IMR-90 (cell line): Measurements from ENCODE around the gene PRELID3B. TPM values are rescaled to one million over a fixed set of nuclear protein-coding genes. Genes with fewer than 3 reads are reported as not detected.

ENCODE experiments used
- ATAC-seq: fragments of 200-7000 bp; cut with Tn5 transposase; 2 replicates; pipeline ENCODE4 v1.9.1; 2020; ENCODE audit warnings: low read depth, mild to moderate bottlenecking, moderate library complexity
- BruUV-seq: library from RNA; stranded (reverse); fragments of 400-500 nt; replicated peaks from 2 replicates; lab custom pipeline; 2021; lab: Mats Ljungman, UMichigan
- CTCF ChIA-PET: fragments of 300-600 bp; formaldehyde crosslinking; extraction: SDS; loops from one replicate; lab custom pipeline; 2021; ENCODE audit warnings: antibody characterized with exemption; lab: Yijun Ruan, JAX
- POLR2A ChIA-PET: fragments of 300-600 bp; sonication (Branson Sonifier 250); formaldehyde crosslinking; loops from one replicate; lab custom pipeline; 2022; ENCODE audit warnings: antibody characterized with exemption; ENCODE audit not compliant: unreplicated experiment; lab: Charles Lee
- DNase-seq: peaks from one replicate; pipeline ENCODE4 v3.0.0; 2013
- H2AFZ ChIP-seq: replicated peaks from 2 replicates; pipeline ENCODE3; 2013; ENCODE audit warnings: low read length, mild to moderate bottlenecking; ENCODE audit not compliant: poor library complexity
- H2AK5ac ChIP-seq: 2 replicates; pipeline ENCODE4 v1.6.1; 2013; ENCODE audit warnings: low read depth, low read length, inconsistent platforms
- H2AK9ac ChIP-seq: replicated peaks from 2 replicates; pipeline ENCODE3; 2013; ENCODE audit warnings: mild to moderate bottlenecking, low read depth, low read length, moderate library complexity; ENCODE audit not compliant: poor library complexity
- H2BK120ac ChIP-seq: 2 replicates; pipeline ENCODE4 v1.6.1; 2013; ENCODE audit warnings: low read depth, low read length, inconsistent platforms
- H2BK15ac ChIP-seq: 3 replicates; pipeline ENCODE4 v1.6.1; 2013; ENCODE audit warnings: low read depth, low read length, inconsistent platforms
- H2BK20ac ChIP-seq: 2 replicates; pipeline ENCODE4 v1.6.1; 2013; ENCODE audit warnings: low read depth, mild to moderate bottlenecking, inconsistent platforms, low read length, moderate library complexity
- H2BK5ac ChIP-seq: 2 replicates; pipeline ENCODE4 v1.6.1; 2013; ENCODE audit warnings: mild to moderate bottlenecking, low read depth, low read length, inconsistent platforms; ENCODE audit not compliant: poor library complexity, severe bottlenecking
- H3K14ac ChIP-seq: replicated peaks from 2 replicates; pipeline ENCODE4 v1.6.1; 2013; ENCODE audit warnings: low read depth, low read length, inconsistent platforms
- H3K18ac ChIP-seq: 2 replicates; pipeline ENCODE4 v1.6.1; 2013; ENCODE audit warnings: low read depth, low read length, control low read depth
- H3K23ac ChIP-seq: 2 replicates; pipeline ENCODE4 v1.6.1; 2013; ENCODE audit warnings: low read depth, low read length, inconsistent platforms
- H3K27ac ChIP-seq: 2 replicates; pipeline ENCODE4 v1.5.1; 2013; ENCODE audit warnings: mild to moderate bottlenecking, control low read depth, low read length; ENCODE audit not compliant: insufficient read depth
- H3K27me3 ChIP-seq: 2 replicates; pipeline ENCODE4 v1.6.1; 2013; ENCODE audit warnings: low read length; ENCODE audit not compliant: control insufficient read depth, insufficient read depth
- H3K36me3 ChIP-seq: 2 replicates; pipeline ENCODE4 v1.6.1; 2013; ENCODE audit warnings: low read length, mixed read lengths; ENCODE audit not compliant: control insufficient read depth, insufficient read depth
- H3K4ac ChIP-seq: 2 replicates; pipeline ENCODE4 v1.6.1; 2013; ENCODE audit warnings: low read depth, low read length, inconsistent platforms
- H3K4me1 ChIP-seq: 2 replicates; pipeline ENCODE4 v1.6.1; 2013; ENCODE audit warnings: low read length, mixed read lengths; ENCODE audit not compliant: control insufficient read depth, insufficient read depth
- H3K4me2 ChIP-seq: 2 replicates; pipeline ENCODE4 v1.6.1; 2013; ENCODE audit warnings: low read depth, mild to moderate bottlenecking, control low read depth, low read length, moderate library complexity
- H3K4me3 ChIP-seq: 2 replicates; pipeline ENCODE4 v1.5.1; 2013; ENCODE audit warnings: low read depth, mild to moderate bottlenecking, control low read depth, low read length, moderate library complexity; ENCODE audit not compliant: insufficient read depth
- H3K56ac ChIP-seq: 2 replicates; pipeline ENCODE4 v1.6.1; 2013; ENCODE audit warnings: low read length, inconsistent platforms; ENCODE audit not compliant: insufficient read depth; ENCODE audit errors: extremely low read depth
- H3K79me1 ChIP-seq, 2 experiments: 2 replicates each; pipeline ENCODE4 v1.6.1; 2013; ENCODE audit warnings: low read length in 2 of 2, inconsistent platforms in 1 of 2, low read depth in 1 of 2
- H3K9ac ChIP-seq: 2 replicates; pipeline ENCODE4 v1.6.1; 2013; ENCODE audit warnings: low read depth, low read length, control low read depth
- H3K9me1 ChIP-seq: 2 replicates; pipeline ENCODE4 v1.6.1; 2013; ENCODE audit warnings: low read length, inconsistent platforms; ENCODE audit not compliant: insufficient read depth
- H3K9me3 ChIP-seq: 2 replicates; pipeline ENCODE4 v1.6.1; 2013; ENCODE audit warnings: low read length; ENCODE audit not compliant: control insufficient read depth, insufficient read depth
- H4K20me1 ChIP-seq: 2 replicates; pipeline ENCODE4 v1.6.1; 2013; ENCODE audit warnings: low read length, inconsistent platforms; ENCODE audit not compliant: insufficient read depth
- H4K5ac ChIP-seq: 2 replicates; pipeline ENCODE4 v1.6.1; 2013; ENCODE audit warnings: mild to moderate bottlenecking, low read depth, low read length, control low read depth
- H4K8ac ChIP-seq, 2 experiments: 2 replicates each; pipeline ENCODE4 v1.6.1; 2013; ENCODE audit warnings: low read depth in 2 of 2, low read length in 2 of 2, control low read depth in 1 of 2, inconsistent platforms in 1 of 2
- H4K91ac ChIP-seq: 2 replicates; pipeline ENCODE4 v1.6.1; 2013; ENCODE audit warnings: low read depth, low read length, inconsistent platforms; ENCODE audit not compliant: insufficient read depth
- BHLHE40 ChIP-seq: fragments of 150-350 bp; IDR thresholded peaks from 2 replicates; pipeline ENCODE4 v1.6.1; 2016; ENCODE audit warnings: mild to moderate bottlenecking, low read depth, low read length
- CEBPB ChIP-seq: IDR thresholded peaks from 2 replicates; pipeline ENCODE4 v1.6.1; 2012; ENCODE audit warnings: low read depth, low read length, improper control_type of control experiment
- CHD1 ChIP-seq: IDR thresholded peaks from 2 replicates; pipeline ENCODE4 v1.6.1; 2012; ENCODE audit warnings: low read depth, low read length, improper control_type of control experiment
- CTCF ChIP-seq: conservative IDR thresholded peaks from 2 replicates; pipeline ENCODE4 v1.5.1; 2012; ENCODE audit warnings: mild to moderate bottlenecking, low read depth, low read length, improper control_type of control experiment
- ELK1 ChIP-seq: fragments of 150-350 bp; IDR thresholded peaks from 2 replicates; pipeline ENCODE4 v1.6.1; 2016; ENCODE audit warnings: low read depth, mild to moderate bottlenecking, low read length, moderate library complexity, borderline replicate concordance
- FOS ChIP-seq: fragments of 150-350 bp; IDR thresholded peaks from 2 replicates; pipeline ENCODE4 v1.6.1; 2016; ENCODE audit warnings: low read depth, low read length
- MAFK ChIP-seq: IDR thresholded peaks from 2 replicates; pipeline ENCODE4 v1.6.1; 2012; ENCODE audit warnings: low read depth, low read length, improper control_type of control experiment
- MAZ ChIP-seq: IDR thresholded peaks from 2 replicates; pipeline ENCODE4 v1.6.1; 2012; ENCODE audit warnings: low read depth, mild to moderate bottlenecking, low read length, improper control_type of control experiment, moderate library complexity, borderline replicate concordance
- MXI1 ChIP-seq: IDR thresholded peaks from 2 replicates; pipeline ENCODE4 v1.6.1; 2012; ENCODE audit warnings: low read depth, mild to moderate bottlenecking, low read length, moderate library complexity, borderline replicate concordance
- NFE2L2 ChIP-seq: fragments of 150-350 bp; IDR thresholded peaks from 2 replicates; pipeline ENCODE4 v1.6.1; 2016; ENCODE audit warnings: low read depth, mild to moderate bottlenecking, low read length
- POLR2A ChIP-seq: IDR thresholded peaks from 2 replicates; pipeline ENCODE4 v1.6.1; 2012; ENCODE audit warnings: mild to moderate bottlenecking, low read depth, low read length
- RAD21 ChIP-seq: IDR thresholded peaks from 2 replicates; pipeline ENCODE4 v1.6.1; 2012; ENCODE audit warnings: low read length, improper control_type of control experiment
- RCOR1 ChIP-seq: IDR thresholded peaks from 2 replicates; pipeline ENCODE4 v1.6.1; 2012; ENCODE audit warnings: mild to moderate bottlenecking, low read length, improper control_type of control experiment; ENCODE audit not compliant: insufficient replicate concordance
- RFX5 ChIP-seq: IDR thresholded peaks from 2 replicates; pipeline ENCODE4 v1.8.0; 2012; ENCODE audit warnings: low read depth, mild to moderate bottlenecking, low read length, moderate library complexity
- SMC3 ChIP-seq: fragments of 150-350 bp; IDR thresholded peaks from 2 replicates; pipeline ENCODE4 v1.6.1; 2016; ENCODE audit warnings: low read depth, mild to moderate bottlenecking, antibody characterized with exemption, low read length, moderate library complexity
- USF2 ChIP-seq: fragments of 150-350 bp; IDR thresholded peaks from 2 replicates; pipeline ENCODE4 v1.6.1; 2017; ENCODE audit warnings: mild to moderate bottlenecking, antibody characterized with exemption, low read length, low read depth
- WGBS, 2 experiments: methylation state at CpG; one replicate each; pipeline versions ENCODE4 v1.1.5 to v1.1.7; 2013; ENCODE audit warnings: missing lambda C conversion rate in 2 of 2; ENCODE audit not compliant: insufficient read length in 1 of 2; ENCODE audit errors: extremely low coverage in 2 of 2; 5-methylcytosine and 5-hydroxymethylcytosine counted together
- dilution Hi-C: fragments of 300-500 bp; cut with HindIII; formaldehyde crosslinking; loops from one replicate; pipeline ENCODE4 v1.14.3; 2018; ENCODE audit warnings: low sequenced_read_pairs; ENCODE audit not compliant: unreplicated experiment
- in situ Hi-C: fragments of 300-500 bp; cut with MboI; formaldehyde crosslinking; loops from 3 replicates; pipeline ENCODE4 v1.14.3; 2019; ENCODE audit warnings: low sequenced_read_pairs, inconsistent platforms, mixed read lengths
- intact Hi-C: fragments of 100-400 bp; cut with micrococcal nuclease; formaldehyde crosslinking; loops from 2 replicates; pipeline ENCODE4 v1.10.0; 2022
- polyA plus RNA-seq, 3 experiments: library from polyadenylated mRNA; depleted of rRNA; stranded (reverse); fragments of >200 nt; gene quantifications; 2 replicates each; pipeline ENCODE4 v1.2.3, GENCODE V29; 2012; ENCODE audit warnings: low replicate concordance in 1 of 3
- total RNA-seq: library from RNA; depleted of rRNA; stranded (reverse); fragments of >200 nt; gene quantifications from 2 replicates; pipeline ENCODE4 v1.2.3, GENCODE V29; 2012

Gene PRELID3B
- total and polyA plus RNA-seq, 2 of the 4 experiments (the other 2 are of a cell fraction): 24.8 to 41.9 TPM

GRCh38 chr20:59023616-59024015, 19.0 kb downstream of the PRELID3B start:
- in situ Hi-C loops: loop anchor here (10.0 kb wide), 1 partner anchor 119 kb away; no protein-coding TSS in a partner anchor
- no TSS peak for BruUV-seq

More at GRCh38 chr20:59023616-59024015, 19.0 kb downstream of the PRELID3B start:
- Histone ChIP-seq H3K4me1 (peaks cover 4% of the 10 kb centered on the region; the same call in 1 of the 2 replicates), H4K91ac (no peak overlapping the region), H3K4me2 (no peak overlapping the region), H2BK15ac (no peak overlapping the region), H4K8ac (no peak overlapping the region), H3K14ac (no peak overlapping the region), H2AK5ac (no peak overlapping the region), H3K4me3 (no peak overlapping the region), H3K23ac (no peak overlapping the region), H3K79me1 (peaks cover 6 to 63% of the 10 kb centered on the region in 2 experiments; a peak in 3 of 4 replicates), H3K36me3 (peaks cover 31% of the 10 kb centered on the region), H3K9ac (no peak overlapping the region), H3K18ac (no peak overlapping the region), H2AFZ (peak overlapping the region; percentile 24), H2AK9ac (no peak overlapping the region), H2BK120ac (no peak overlapping the region), H3K9me1 (peaks cover 14% of the 10 kb centered on the region), H3K4ac (no peak overlapping the region), H4K5ac (no peak overlapping the region), H3K9me3 (no peaks in the 10 kb centered on the region), H3K27me3 (no peaks in the 10 kb centered on the region), H2BK20ac (no peak overlapping the region), H3K27ac (no peak overlapping the region), H4K20me1 (peaks cover 45% of the 10 kb centered on the region), H3K56ac (no peak overlapping the region), H2BK5ac (no peak overlapping the region)
- no peak for ATAC-seq
- CTCF ChIA-PET: no interaction called here
- TF ChIP-seq MAZ (no peak), NFE2L2 (no peak), RFX5 (no peak), USF2 (no peak), RAD21 (no peak), MAFK (no peak), ELK1 (no peak), POLR2A (no peak), CTCF (no peak), FOS (no peak), RCOR1 (no peak), MXI1 (no peak), CHD1 (no peak), BHLHE40 (no peak), CEBPB (no peak), SMC3 (no peak)
- intact Hi-C loops (no loop called here), dilution Hi-C loops (no loop called here)
- 94% methylated on average over 11 of the region's 13 CpGs; no CpG with 5 or more reads in 1 of the 2 experiments for WGBS, 2 experiments
- DNase-seq: no peak
- POLR2A ChIA-PET: no interaction called here
